PC-9 (cell line): ENCODE measurements around the gene ARL8A.

Source experiments
- CTCF ChIP-seq: fragments of 200-600 bp; sonication (generic); conservative IDR thresholded peaks from 2 replicates; pipeline ENCODE4 v1.6.1; 2017; ENCODE audit warnings: mixed run types, antibody characterized with exemption, mild to moderate bottlenecking, moderate library complexity
- EZH2 ChIP-seq: fragments of 200-600 bp; sonication (generic); IDR thresholded peaks from 2 replicates; pipeline ENCODE4 v1.8.0; 2017; ENCODE audit warnings: antibody characterized with exemption, low read depth

- no peak for TF ChIP-seq CTCF
- TF ChIP-seq EZH2 = no peak
Measured at GRCh38 chr1:202157945-202158344, 13.4 kb upstream of the ARL8A start.
